A673 (cell line): ENCODE measurements around the gene LPCAT1. TPM values are rescaled to one million over a fixed set of nuclear protein-coding genes. Genes with fewer than 3 reads are reported as not detected.

Experiments
- BruUV-seq: library from RNA; stranded (reverse); fragments of 400-500 nt; replicated peaks from 2 replicates; lab custom pipeline; 2021; lab: Mats Ljungman, UMichigan
- CTCF ChIA-PET: fragments of 300-600 bp; sonication (Branson Sonifier 250); formaldehyde crosslinking; loops from one replicate; lab custom pipeline; 2022; ENCODE audit warnings: antibody characterized with exemption; lab: Charles Lee
- POLR2A ChIA-PET: fragments of 300-600 bp; sonication (Branson Sonifier 250); formaldehyde crosslinking; loops from one replicate; lab custom pipeline; 2022; ENCODE audit warnings: antibody characterized with exemption; ENCODE audit not compliant: low non-redundant PET; lab: Charles Lee
- DNase-seq: peaks from one replicate; pipeline ENCODE4 v3.0.0-alpha.2; 2015; ENCODE audit warnings: low spot score
- H3K27ac ChIP-seq: fragments of 200-600 bp; sonication (generic); 2 replicates; pipeline ENCODE4 v1.5.1; 2016; ENCODE audit warnings: mixed run types, low read depth, mild to moderate bottlenecking, mixed read lengths, antibody characterized with exemption, low read length; ENCODE audit not compliant: poor library complexity, severe bottlenecking
- H3K27me3 ChIP-seq: fragments of 200-600 bp; sonication (generic); replicated peaks from 2 replicates; pipeline ENCODE4 v1.6.1; 2017; ENCODE audit warnings: mixed run types, low read depth, mild to moderate bottlenecking, mixed read lengths, antibody characterized with exemption, low read length; ENCODE audit not compliant: insufficient read depth, poor library complexity
- H3K36me3 ChIP-seq: fragments of 200-600 bp; sonication (generic); 2 replicates; pipeline ENCODE4 v1.6.1; 2016; ENCODE audit warnings: mixed run types, mild to moderate bottlenecking, mixed read lengths, antibody characterized with exemption, low read length; ENCODE audit not compliant: insufficient read depth, poor library complexity, severe bottlenecking
- H3K4me1 ChIP-seq: fragments of 200-600 bp; sonication (generic); 2 replicates; pipeline ENCODE4 v1.6.1; 2017; ENCODE audit warnings: mixed run types, mild to moderate bottlenecking, mixed read lengths, antibody characterized with exemption, low read length; ENCODE audit not compliant: insufficient read depth, poor library complexity, severe bottlenecking
- H3K4me3 ChIP-seq: fragments of 200-600 bp; sonication (generic); 2 replicates; pipeline ENCODE4 v1.5.1; 2016; ENCODE audit warnings: low read depth, mixed run types, mild to moderate bottlenecking, mixed read lengths, low read length; ENCODE audit not compliant: poor library complexity, severe bottlenecking
- H3K9me3 ChIP-seq: fragments of 200-600 bp; sonication (generic); 2 replicates; pipeline ENCODE4 v1.6.1; 2016; ENCODE audit warnings: mixed run types, low read depth, mild to moderate bottlenecking, mixed read lengths, antibody characterized with exemption, low read length; ENCODE audit not compliant: poor library complexity, severe bottlenecking
- EZH2 ChIP-seq: fragments of 200-600 bp; sonication (generic); IDR thresholded peaks from 2 replicates; pipeline ENCODE4 v1.6.1; 2017; ENCODE audit warnings: borderline replicate concordance, low read depth, mild to moderate bottlenecking, mixed read lengths, antibody characterized with exemption, low read length; ENCODE audit not compliant: poor library complexity, severe bottlenecking
- intact Hi-C: fragments of 100-400 bp; cut with micrococcal nuclease; formaldehyde crosslinking; loops from one replicate; pipeline ENCODE4 v1.10.0; 2022; ENCODE audit not compliant: unreplicated experiment
- total RNA-seq: library from RNA; stranded (reverse); gene quantifications from 2 replicates; pipeline ENCODE4 v1.2.3, GENCODE V29; 2021
- TF ChIP-seq, protein P1 (sequence below): fragments of 300-800, 200-600 bp; sonication (generic); conservative IDR thresholded peaks from 2 replicates; pipeline ENCODE4 v1.5.1; 2017; ENCODE audit warnings: low read depth, mild to moderate bottlenecking, antibody characterized with exemption, low read length, moderate library complexity, mixed read lengths

LPCAT1 gene
- total RNA-seq, 1 experiment from 2014 or later: 97.3 TPM

DNA sequence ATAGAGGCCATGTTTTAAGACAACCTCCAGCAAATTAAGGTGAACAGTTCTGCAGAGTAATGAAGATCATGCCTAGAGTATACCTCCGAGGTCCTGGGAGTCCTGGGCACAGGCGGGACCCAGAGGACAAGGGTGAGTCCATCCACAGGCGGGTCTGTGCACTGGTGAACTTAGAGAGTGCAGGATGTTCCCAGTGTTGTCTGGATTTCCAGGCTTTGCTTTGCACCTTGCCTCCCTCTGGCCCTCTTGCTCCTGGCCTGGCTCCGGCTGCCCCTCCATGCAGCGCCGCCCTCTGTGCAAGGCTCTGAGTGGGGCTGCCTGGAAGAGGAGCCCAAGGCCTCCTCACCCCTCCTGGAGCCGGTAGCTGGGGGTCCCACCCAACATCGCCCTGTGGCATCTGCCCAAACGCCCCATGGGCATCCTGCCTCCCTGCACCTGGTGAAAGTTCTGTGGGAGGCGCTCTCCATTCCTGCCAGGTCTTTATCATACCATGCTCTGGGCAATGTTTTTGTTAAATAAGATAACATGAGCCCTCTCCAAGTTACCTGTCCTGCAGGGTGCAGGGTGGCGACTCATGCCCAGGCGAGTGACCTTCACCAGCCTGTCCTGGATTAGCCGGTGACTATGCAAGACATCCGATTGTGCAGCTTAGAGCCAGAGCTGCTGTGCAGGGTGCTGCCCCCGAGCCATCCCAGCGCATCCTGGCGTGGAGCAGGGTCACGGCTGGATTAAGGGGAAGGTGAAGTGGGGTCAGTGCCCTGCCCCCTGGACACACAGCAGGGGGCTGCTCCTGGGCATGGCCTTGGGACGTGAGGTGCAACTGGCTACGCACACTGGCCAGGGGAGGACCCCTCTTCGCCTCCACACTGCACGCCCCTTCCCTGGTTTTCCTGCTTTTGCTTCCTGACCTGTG lies 41.3 kb upstream of the LPCAT1 start:
- ChIA-PET CTCF (no interaction called here), POLR2A (no interaction called here)
- Histone ChIP-seq H3K27me3 (no peaks in the 10 kb centered on the region), H3K4me1 (no peaks in the 10 kb centered on the region), H3K4me3 (no peak overlapping the region), H3K9me3 (no peaks in the 10 kb centered on the region), H3K27ac (no peak overlapping the region), H3K36me3 (no peaks in the 10 kb centered on the region)
- TF ChIP-seq EZH2: no peak
- TF ChIP-seq, protein P1, sequence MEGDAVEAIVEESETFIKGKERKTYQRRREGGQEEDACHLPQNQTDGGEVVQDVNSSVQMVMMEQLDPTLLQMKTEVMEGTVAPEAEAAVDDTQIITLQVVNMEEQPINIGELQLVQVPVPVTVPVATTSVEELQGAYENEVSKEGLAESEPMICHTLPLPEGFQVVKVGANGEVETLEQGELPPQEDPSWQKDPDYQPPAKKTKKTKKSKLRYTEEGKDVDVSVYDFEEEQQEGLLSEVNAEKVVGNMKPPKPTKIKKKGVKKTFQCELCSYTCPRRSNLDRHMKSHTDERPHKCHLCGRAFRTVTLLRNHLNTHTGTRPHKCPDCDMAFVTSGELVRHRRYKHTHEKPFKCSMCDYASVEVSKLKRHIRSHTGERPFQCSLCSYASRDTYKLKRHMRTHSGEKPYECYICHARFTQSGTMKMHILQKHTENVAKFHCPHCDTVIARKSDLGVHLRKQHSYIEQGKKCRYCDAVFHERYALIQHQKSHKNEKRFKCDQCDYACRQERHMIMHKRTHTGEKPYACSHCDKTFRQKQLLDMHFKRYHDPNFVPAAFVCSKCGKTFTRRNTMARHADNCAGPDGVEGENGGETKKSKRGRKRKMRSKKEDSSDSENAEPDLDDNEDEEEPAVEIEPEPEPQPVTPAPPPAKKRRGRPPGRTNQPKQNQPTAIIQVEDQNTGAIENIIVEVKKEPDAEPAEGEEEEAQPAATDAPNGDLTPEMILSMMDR: no peak
- intact Hi-C loops: no loop called here
- DNase-seq: no peak
- no TSS peak for BruUV-seq

DNA sequence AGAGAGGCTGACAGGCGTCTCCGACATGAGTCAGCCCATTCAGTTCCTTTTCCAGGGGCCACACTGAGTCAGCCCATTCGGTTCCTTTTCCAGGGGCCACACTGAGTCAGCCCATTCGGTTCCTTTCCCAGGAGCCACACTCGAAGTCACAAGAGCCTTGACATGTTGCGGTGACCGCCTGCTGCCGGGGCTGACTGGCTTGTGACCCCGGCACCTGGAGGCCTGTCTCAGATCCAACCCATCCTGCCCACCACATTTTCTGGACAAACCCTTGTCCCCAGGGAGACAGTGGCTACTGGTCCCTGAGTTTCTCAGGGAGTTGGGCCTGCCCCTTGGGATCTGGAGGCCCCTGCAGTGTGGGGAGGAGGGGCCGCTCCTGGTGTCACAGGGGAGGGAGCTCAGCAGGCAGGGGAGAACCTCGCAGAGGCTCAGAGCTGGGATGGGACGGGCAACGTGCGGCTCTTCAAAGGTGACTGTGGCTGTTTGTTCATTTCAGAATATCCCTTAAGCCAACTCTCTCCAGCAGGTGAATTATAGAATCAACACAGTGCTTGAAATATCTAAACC lies 40.5 kb upstream of the LPCAT1 start:
- H3K36me3 ChIP-seq: no peaks in the 10 kb centered on the region
- no peaks in the 10 kb centered on the region for H3K4me1 ChIP-seq
- no peaks in the 10 kb centered on the region for H3K27me3 ChIP-seq
- CTCF ChIA-PET: no interaction called here
- H3K9me3 ChIP-seq: no peaks in the 10 kb centered on the region
- DNase-seq: no peak
- TF ChIP-seq EZH2: no peak
- TF ChIP-seq, protein P1: no peak
- intact Hi-C loops: no loop called here
- no peak overlapping the region for H3K27ac ChIP-seq
- POLR2A ChIA-PET: no interaction called here
- no TSS peak for BruUV-seq
- H3K4me3 ChIP-seq: no peak overlapping the region

DNA sequence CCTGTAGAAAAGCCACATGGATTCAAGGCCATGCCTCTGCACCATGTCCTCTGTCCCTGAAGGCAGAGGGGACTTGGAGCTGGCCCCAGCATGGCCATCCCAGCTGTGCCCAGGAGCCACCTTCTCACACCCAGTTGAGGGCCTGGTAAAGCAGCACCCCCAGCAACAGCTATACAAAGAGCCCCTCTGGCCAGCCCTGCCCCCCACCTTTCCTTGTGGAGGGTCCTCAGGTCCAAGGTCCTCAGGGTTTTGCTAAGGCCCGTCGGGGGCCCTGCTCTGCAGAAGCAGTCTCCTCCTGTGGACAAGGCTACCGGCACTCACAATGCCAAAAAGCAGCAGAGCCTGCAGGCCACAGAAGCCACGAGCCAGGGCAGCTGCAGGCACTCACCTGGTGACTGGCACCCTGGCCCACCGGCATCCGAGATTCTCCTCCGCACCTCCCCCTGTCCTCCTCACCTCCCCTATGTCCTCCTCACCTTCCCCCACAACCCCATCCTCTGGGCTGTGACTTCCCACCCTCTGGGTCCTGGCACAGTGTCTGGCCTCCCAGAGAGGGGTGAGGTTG lies 39.9 kb upstream of the LPCAT1 start:
- no peaks in the 10 kb centered on the region for H3K9me3 ChIP-seq
- intact Hi-C loops: no loop called here
- no peak overlapping the region for H3K27ac ChIP-seq
- TF ChIP-seq, protein P1: no peak
- no peak for TF ChIP-seq EZH2
- no peak for DNase-seq
- no peaks in the 10 kb centered on the region for H3K27me3 ChIP-seq
- no peaks in the 10 kb centered on the region for H3K36me3 ChIP-seq
- H3K4me1 ChIP-seq: no peaks in the 10 kb centered on the region
- BruUV-seq: no TSS peak
- H3K4me3 ChIP-seq: no peak overlapping the region
- POLR2A ChIA-PET: no interaction called here
- CTCF ChIA-PET: no interaction called here
